ENCODE data around the gene RPP25. TPM values are rescaled to one million over a fixed set of nuclear protein-coding genes. Genes with fewer than 3 reads are reported as not detected.
A peak's percentile ranks its signal among the peaks of the same experiment; 100 is the strongest.

The RPP25 gene, protein sequence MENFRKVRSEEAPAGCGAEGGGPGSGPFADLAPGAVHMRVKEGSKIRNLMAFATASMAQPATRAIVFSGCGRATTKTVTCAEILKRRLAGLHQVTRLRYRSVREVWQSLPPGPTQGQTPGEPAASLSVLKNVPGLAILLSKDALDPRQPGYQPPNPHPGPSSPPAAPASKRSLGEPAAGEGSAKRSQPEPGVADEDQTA
- total RNA-seq (2013; cell fraction: nucleolus; rRNA removed) = 2.0 and 2.4 TPM in 2 replicates
- 6.3 and 7.0 TPM in 2 replicates for total RNA-seq (2014; rRNA removed)
- total RNA-seq (2014; rRNA removed; fragmentation: Illumina TruSeq; extraction: Trizol) = 3.1 and 3.5 TPM in 2 replicates
- total RNA-seq (2021) = 8.1 and 8.9 TPM in 2 replicates
- polyA plus RNA-seq (2011; ENCODE audit: low read depth) = 1.0 TPM
- 0.29 and 0.41 TPM in 2 replicates for polyA plus RNA-seq (2011; rRNA removed)
- 0.78 and 1.0 TPM in 2 replicates for polyA plus RNA-seq (2011; cell fraction: cytosol; rRNA removed)
- 0.45 and 0.64 TPM in 2 replicates for polyA plus RNA-seq (2011; cell fraction: nucleus; rRNA removed)
- 1.8 and 2.6 TPM in 2 replicates for polyA plus RNA-seq (2012)
- polyA plus RNA-seq (2014; fragmentation: Illumina TruSeq; extraction: Trizol) = 3.1 and 3.2 TPM in 2 replicates
- 1 to 10 TPM in 1 of 2 experiments, under 1 TPM in 1; 0.63 to 1.8 TPM for polyA plus RNA-seq (2014; fragmentation: Nextera tagmentation; extraction: Ambion mirVana)
- polyA plus RNA-seq (2014; rRNA removed) = 5.8 and 7.2 TPM in 2 replicates
- polyA plus RNA-seq (2016; fragmentation: Nextera tagmentation; extraction: Ambion mirVana) = 10 to 100 TPM in 1 of 2 experiments, 1 to 10 TPM in 1; 7.4 to 10.8 TPM
- polyA minus RNA-seq (2011; rRNA and poly(A)+ RNA removed) = 0.44 and 0.57 TPM in 2 replicates
- polyA minus RNA-seq (2011; cell fraction: cytosol; rRNA and poly(A)+ RNA removed) = 1.6 TPM in 2 replicates
- 0.73 and 0.86 TPM in 2 replicates for polyA minus RNA-seq (2011; cell fraction: nucleus; rRNA and poly(A)+ RNA removed)
- percentile 45 among the genes with signal in this experiment for Bru-seq, nascent RNA
- BruChase-seq, experiment 1, labeled RNA remaining after a 6-hour chase = percentile 49 among the genes with signal in this experiment
- percentile 50 among the genes with signal in this experiment for BruChase-seq, experiment 2, labeled RNA remaining after a 2-hour chase
- long read RNA-seq, experiment 1, transcript RPP25-201 (1 exons, 3,049 nt) = major isoform, 11 of 11 reads
- long read RNA-seq, experiment 1, partial matches to known transcripts = 0 of 11 reads
- long read RNA-seq, experiment 1, other reads (novel, unspliced or antisense) = 0 of 11 reads
- long read RNA-seq, experiment 2 = 0 reads

DNA sequence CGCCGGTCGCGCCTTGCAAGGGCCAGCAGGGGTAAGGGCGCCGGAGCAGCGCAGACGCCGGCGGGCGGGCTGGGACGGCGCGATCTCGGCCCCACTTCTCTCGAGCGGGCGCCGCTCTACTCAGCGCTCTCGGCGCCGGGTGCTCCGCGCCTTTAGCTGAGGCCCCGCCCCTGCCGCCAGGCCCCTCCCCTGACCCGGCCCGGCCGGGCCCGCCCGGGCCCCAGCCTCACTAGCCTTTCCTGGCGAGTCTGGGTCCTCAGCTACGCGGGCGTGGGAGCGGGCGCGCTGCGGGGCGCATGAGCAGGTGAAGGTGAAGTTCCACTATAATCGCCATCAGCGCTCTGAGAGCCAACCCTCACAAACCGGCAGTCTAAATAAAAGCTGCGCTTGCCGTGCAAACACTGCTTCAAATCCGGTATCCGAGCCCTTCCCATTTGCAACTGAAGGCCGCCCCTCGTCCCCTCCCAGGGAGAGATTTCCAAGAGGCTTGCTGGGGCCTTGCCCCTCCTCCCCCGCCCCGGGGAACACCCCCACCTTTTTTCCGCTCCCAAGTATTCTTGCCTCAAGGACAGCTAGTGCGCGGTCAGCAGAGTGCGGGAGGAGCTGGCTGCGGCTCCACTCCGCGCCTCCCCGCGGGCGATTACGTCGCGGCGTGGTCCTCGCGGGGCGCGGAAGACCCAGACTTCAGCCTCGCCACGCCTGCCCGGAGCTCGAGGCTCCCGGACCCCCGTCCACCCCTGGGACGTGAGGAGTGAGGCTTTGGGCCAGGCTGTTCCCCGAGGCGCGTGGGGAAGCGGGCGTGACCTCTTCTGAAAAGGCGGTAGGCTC, at the start of gene RPP25:
Gene RPP25 (minus strand): TSS at position 125 of the 828 bp plus-strand sequence. CDS start 189 bp downstream, outside the sequence.
- no peaks in the 10 kb centered on the region; the same call in 1 of the 2 replicates for H3K79me2 ChIP-seq (ENCODE audit: control insufficient read depth, insufficient read depth, low read length)
- H2AFZ ChIP-seq (ENCODE audit: control insufficient read depth, low read depth, low read length) = peak within 1 kb of the TSS; percentile 69
- DNase-seq (ENCODE audit: low read depth, low spot score) = no peak
- ATAC-seq = peak; percentile 94
- FAIRE-seq = no peak
- CTCF ChIA-PET = interaction anchor here (0.8 to 1.9 kb wide), 6 partner anchors 28 to 72 kb away, joined by 3 to 6 read pairs (median 4); partner anchors contain the start of gene SCAMP5
- H3K9ac ChIP-seq (ENCODE audit: control insufficient read depth, insufficient read depth, low read length) = peak within 1 kb of the TSS; percentile 32
- 2% methylated on average over 75 of the region's 83 CpGs for WGBS (ENCODE audit: insufficient coverage, insufficient replicate concordance, low lambda C conversion rate, missing lambda C conversion rate)
- SMC1A ChIA-PET (ENCODE audit: uncharacterized antibody, unreplicated experiment) = interaction anchor here (0.6 to 1.3 kb wide), 2 partner anchors 12 to 23 kb away, joined by 3 to 6 read pairs; no protein-coding TSS in a partner anchor
- POLR2A ChIA-PET = interaction anchor here (0.8 to 1.3 kb wide), 4 partner anchors 11 to 73 kb away, joined by 3 to 5 read pairs (median 4); no protein-coding TSS in a partner anchor
- peak within 1 kb of the TSS; percentile 65 for H3K4me3 ChIP-seq
- H3K4me2 ChIP-seq (ENCODE audit: control insufficient read depth, insufficient read depth) = peak within 1 kb of the TSS; percentile 88
- no peaks in the 10 kb centered on the region for H4K20me1 ChIP-seq (ENCODE audit: control insufficient read depth, insufficient read depth)
- intact Hi-C loops (cut with micrococcal nuclease; ENCODE audit: unreplicated experiment) = loop anchor here (5.0 kb wide), 2 partner anchors 50 to 245 kb away; partner anchors contain the start of gene C15orf39
- no TSS peak for BruUV-seq (replicated peaks)
- peaks cover 30% of the 10 kb centered on the region for H3K4me1 ChIP-seq (ENCODE audit: control insufficient read depth, insufficient read depth, low read length)
- no peaks in the 10 kb centered on the region for H3K36me3 ChIP-seq (ENCODE audit: control insufficient read depth in 2 of 2, insufficient read depth in 2 of 2, low read length in 1 of 2)
- in situ Hi-C loops (cut with MboI) = no loop called here
- RAD21 ChIA-PET (ENCODE audit: unreplicated experiment) = interaction anchor here (0.7 to 1.6 kb wide), 9 partner anchors 9 to 416 kb away, joined by 3 to 4 read pairs (median 3); partner anchors contain the start of genes ARID3B and C15orf39
- H3K9me3 ChIP-seq (replicated peaks; ENCODE audit: control insufficient read depth, insufficient read depth, low read length) = no peaks in the 10 kb centered on the region
- H3K27me3 ChIP-seq (replicated peaks in 1 of 2; ENCODE audit: control insufficient read depth in 2 of 2, insufficient read depth in 2 of 2, low read length in 1 of 2) = peaks cover 8 to 17% of the 10 kb centered on the region in 2 experiments
- H3K27ac ChIP-seq (ENCODE audit: control insufficient read depth, insufficient read depth) = no peak within 1 kb of the TSS
- TF ChIP-seq STAT3 (IDR thresholded peaks at IDR 0.05; ENCODE audit: low read depth, low read length) (no peak), SP1 (IDR thresholded peaks at IDR 0.05; ENCODE audit: low read depth, low read length) (no peak), IKZF1 (conservative IDR thresholded peaks at IDR 0.05) (peak; percentile 38; the same call in 1 of the 2 replicates), MYC (IDR thresholded peaks at IDR 0.05; ENCODE audit: insufficient read depth, insufficient read length, insufficient replicate concordance, low read length, severe bottlenecking) (no peak), PAX8 (IDR thresholded peaks at IDR 0.05) (no peak), CHD4 (IDR thresholded peaks at IDR 0.05) (no peak), PAX5 (IDR thresholded peaks at IDR 0.05; ENCODE audit: borderline replicate concordance, low read depth, low read length) (no peak), POLR2A (IDR thresholded peaks at IDR 0.05; ENCODE audit: low read depth, low read length) (peak; percentile 76), MYB (IDR thresholded peaks at IDR 0.05; ENCODE audit: borderline replicate concordance, low read depth, low read length) (no peak), TCF3 (IDR thresholded peaks at IDR 0.05; ENCODE audit: borderline replicate concordance, insufficient read depth, low read depth, low read length) (no peak), ZNF384 (IDR thresholded peaks at IDR 0.05; ENCODE audit: borderline replicate concordance, low read depth, low read length) (no peak), DPF2 (IDR thresholded peaks at IDR 0.05) (0 out of 2 replicates have a peak, but pooled peaks have one; percentile 47)
- TF ChIP-seq, protein P1, sequence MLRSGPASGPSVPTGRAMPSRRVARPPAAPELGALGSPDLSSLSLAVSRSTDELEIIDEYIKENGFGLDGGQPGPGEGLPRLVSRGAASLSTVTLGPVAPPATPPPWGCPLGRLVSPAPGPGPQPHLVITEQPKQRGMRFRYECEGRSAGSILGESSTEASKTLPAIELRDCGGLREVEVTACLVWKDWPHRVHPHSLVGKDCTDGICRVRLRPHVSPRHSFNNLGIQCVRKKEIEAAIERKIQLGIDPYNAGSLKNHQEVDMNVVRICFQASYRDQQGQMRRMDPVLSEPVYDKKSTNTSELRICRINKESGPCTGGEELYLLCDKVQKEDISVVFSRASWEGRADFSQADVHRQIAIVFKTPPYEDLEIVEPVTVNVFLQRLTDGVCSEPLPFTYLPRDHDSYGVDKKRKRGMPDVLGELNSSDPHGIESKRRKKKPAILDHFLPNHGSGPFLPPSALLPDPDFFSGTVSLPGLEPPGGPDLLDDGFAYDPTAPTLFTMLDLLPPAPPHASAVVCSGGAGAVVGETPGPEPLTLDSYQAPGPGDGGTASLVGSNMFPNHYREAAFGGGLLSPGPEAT (IDR thresholded peaks at IDR 0.05; ENCODE audit: low read depth) = no peak
- TF ChIP-seq, protein P2, sequence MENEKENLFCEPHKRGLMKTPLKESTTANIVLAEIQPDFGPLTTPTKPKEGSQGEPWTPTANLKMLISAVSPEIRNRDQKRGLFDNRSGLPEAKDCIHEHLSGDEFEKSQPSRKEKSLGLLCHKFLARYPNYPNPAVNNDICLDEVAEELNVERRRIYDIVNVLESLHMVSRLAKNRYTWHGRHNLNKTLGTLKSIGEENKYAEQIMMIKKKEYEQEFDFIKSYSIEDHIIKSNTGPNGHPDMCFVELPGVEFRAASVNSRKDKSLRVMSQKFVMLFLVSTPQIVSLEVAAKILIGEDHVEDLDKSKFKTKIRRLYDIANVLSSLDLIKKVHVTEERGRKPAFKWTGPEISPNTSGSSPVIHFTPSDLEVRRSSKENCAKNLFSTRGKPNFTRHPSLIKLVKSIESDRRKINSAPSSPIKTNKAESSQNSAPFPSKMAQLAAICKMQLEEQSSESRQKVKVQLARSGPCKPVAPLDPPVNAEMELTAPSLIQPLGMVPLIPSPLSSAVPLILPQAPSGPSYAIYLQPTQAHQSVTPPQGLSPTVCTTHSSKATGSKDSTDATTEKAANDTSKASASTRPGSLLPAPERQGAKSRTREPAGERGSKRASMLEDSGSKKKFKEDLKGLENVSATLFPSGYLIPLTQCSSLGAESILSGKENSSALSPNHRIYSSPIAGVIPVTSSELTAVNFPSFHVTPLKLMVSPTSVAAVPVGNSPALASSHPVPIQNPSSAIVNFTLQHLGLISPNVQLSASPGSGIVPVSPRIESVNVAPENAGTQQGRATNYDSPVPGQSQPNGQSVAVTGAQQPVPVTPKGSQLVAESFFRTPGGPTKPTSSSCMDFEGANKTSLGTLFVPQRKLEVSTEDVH (IDR thresholded peaks at IDR 0.05; ENCODE audit: low read depth, partially characterized antibody) = no peak

Data from GM12878 (cell line).